GM19438 (cell line): Measurements from ENCODE around the gene IGLL1.

Experiments
- ATAC-seq: cut with Tn5 transposase; IDR thresholded peaks from one replicate; pipeline ENCODE4 v1.9.1; 2021; ENCODE audit warnings: low read depth; ENCODE audit not compliant: unreplicated experiment

IGLL1 gene

DNA sequence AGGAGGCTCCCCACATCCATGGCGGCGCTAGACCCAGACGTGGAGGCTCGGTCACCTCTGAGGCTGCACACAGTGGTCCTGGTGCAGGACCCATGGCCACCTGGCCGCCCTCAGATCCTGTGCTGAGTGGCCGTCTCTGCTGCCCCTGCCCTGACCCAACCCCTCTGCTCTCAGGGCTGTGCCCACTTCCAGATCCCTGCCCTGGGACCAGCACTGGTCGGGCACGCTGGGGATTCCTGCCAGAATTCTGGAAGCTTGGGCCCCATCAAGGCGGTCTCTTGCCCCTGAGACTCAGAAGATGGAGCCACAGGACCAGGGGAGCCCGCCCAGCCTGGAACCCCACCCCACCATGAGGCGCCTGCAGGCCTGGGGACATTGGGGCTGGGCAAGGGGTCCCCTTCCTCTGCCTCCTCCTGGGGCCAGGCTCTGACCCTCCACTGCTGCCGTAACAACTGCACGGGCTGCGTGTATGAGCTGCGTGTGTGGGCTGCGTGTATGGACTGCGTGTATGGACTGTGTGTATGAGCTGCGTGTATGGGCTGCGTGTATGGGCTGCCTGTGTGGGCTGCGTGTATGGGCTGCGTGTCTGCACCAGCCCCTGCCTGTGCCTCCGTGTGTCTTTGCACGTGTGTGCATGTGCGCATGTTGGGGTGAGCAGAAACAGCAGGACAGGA is 48.7 kb downstream of the IGLL1 start:
- no peak for ATAC-seq

GRCh38 chr22:23530766-23531282 is 49.3 kb downstream of the IGLL1 start:
- no peak for ATAC-seq

DNA sequence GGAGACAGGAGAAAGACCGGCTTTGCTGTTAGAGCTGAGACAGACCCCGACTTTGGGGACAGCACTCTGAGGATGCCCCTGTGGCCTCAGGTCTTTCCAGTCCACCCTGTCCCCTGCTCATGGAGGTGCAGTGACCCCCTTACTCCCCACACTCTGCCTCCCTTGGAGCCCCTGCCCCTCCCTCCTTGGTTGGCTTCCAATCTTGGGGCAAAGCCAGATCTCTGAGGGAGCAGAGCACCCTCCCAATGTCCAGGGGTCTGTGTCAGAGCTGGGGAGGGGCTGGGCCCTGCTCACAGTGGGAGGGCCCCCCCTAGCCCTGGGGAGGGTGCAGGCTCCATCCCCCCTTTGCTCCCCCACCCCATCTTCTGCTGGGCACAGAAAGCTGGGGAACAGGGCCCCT is 50.0 kb downstream of the IGLL1 start:
- ATAC-seq = no peak

DNA sequence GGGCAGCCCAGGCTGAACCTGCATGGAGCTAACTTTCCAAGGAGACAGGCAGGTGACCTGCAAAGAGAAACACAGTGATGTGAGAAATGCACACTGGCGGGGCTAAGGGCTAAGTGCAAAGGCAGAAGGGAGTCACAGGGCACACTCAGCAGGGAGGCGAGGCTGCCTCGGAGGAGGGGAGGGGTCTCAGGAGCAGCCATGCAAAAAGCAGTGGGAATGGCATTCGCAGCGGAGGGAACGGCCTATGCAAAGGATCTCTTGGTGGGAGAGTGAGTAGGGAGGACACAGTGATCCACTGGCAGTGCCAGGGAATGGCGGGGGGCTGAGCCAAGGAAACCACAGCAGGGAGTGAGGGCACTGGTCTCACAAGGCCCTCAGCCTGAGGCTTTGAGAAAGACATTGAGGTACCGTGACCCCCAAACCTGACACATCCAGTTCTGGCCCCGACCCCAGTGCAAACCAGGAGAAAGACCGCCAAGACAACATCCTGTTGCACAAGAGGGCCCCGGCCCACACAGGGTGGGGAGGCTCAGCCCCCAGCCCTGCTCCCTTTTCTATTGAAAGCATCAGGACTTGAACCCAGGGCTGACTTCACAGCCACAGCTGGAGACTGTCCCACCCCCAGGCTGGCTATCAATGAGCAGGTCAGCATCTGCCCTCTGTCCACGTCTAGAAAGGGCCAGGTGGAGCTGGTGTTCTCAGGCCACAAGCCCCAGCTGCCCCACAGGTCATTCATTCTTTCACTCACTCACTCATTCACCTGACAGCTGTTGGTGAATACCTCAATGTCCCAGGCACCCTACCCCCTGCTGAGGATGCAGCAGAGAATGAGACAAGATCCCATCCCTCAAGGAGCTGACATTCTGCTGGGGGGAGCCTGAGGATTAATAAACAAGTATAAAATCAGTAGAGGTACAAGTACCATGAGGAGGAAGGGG is 50.7 kb downstream of the IGLL1 start:
- ATAC-seq = no peak

DNA sequence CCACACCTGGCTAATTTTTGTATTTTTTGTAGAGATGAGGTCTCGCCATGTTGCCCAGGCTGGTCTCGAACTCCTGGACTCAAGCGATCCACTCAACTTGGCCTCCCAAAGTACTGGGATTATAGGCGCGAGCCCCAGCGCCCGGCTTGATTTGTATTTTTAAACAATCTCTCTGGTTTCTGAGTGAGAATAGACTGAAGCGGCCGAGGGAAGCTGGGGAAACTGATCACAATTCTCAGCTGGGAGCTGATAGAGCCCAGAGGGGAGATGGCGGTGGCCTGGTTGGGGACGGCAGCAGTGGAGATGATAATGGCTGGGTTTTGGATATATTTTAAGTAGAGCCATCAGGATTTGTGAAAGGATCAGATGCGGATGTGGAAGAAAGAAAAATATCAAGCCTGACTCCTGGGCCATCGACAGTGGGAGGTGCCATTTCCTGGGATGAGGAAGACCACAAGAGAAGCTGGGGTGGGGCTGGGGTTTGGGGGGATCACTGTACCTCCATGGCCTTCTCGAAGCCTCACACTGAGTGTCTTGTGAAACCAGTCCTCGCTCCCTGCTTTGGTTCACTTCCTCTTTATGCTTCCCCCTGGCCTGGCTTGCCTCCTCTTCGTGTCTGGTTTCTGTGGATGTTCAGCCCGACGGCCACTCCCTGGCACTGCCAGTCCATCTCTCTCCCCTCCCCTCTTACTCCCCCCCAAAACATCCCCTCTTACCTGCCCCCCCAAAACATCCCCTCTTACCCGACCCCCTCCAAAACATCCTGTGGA is 51.9 kb downstream of the IGLL1 start:
- no peak for ATAC-seq

- ATAC-seq = no peak
These were observed 53.3 kb downstream of the IGLL1 start for GRCh38 chr22:23526596-23527316.

GRCh38 chr22:23525510-23525909 is 54.6 kb downstream of the IGLL1 start:
- no peak for ATAC-seq

DNA sequence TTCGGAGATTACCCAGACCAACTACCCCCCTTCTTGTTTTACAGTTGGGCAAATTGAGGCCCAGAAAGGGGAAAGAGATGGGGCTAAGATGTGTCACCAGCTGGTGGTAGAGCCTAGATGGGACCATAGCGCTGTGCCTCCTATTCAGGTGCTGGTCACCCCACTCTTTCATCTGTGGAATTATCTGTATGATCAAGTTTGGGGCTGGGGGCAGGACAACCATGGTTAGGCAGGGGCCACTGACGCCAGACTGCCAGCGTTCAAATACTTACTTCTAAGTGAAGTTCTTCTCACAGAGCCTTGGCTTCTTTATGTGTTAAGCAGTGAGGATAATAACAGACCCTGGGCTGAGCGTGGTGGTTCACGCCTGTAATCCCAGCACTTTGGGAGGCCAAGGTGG is 55.9 kb downstream of the IGLL1 start:
- no peak for ATAC-seq

- ATAC-seq = no peak
These were observed 56.4 kb downstream of the IGLL1 start for GRCh38 chr22:23523713-23524112.
